Transverse colon (tissue), 3 donors: ENCODE results near the gene TOE1.

ENCODE experiments used
- POLR2A ChIP-seq: fragments of 450-650 bp; IDR thresholded peaks from one replicate; pipeline ENCODE4 v1.6.1; 2016; ENCODE audit warnings: antibody characterized with exemption, mild to moderate bottlenecking, moderate library complexity
- TF ChIP-seq, protein P1 (sequence below), 5 experiments: fragments of 200-600 bp in 3 of 5; fragments of 450-650 bp in 2 of 5; sonication (generic) in 3 of 5; IDR thresholded peaks; 1 replicate in 2 of 5; 2 replicates in 3 of 5; pipeline ENCODE4 v1.5.1; 2016 to 2017; ENCODE audit warnings: antibody characterized with exemption in 5 of 5, inconsistent platforms in 3 of 5, mild to moderate bottlenecking in 2 of 5, moderate library complexity in 1 of 5

DNA sequence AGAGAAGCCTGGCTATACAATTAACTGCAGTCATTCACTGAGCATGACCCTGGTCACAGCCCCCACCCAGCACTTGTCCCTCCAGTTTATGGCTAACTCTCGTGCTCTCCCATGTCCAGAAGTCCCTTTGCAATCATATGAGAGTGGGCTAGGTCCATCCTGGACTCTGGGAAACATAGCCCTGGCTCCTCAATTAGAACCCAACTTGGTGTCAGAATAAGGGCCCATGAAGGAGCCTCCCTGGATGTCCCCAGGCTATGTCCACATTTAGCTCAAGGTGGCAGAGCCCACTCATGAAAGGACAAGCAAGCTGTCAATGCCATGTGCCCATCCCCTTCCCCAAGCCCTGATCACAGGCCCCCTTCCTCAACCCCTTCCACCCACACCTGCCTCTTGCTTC lies 40.7 kb upstream of the TOE1 start:
- no peak for TF ChIP-seq POLR2A
- TF ChIP-seq, protein P1, sequence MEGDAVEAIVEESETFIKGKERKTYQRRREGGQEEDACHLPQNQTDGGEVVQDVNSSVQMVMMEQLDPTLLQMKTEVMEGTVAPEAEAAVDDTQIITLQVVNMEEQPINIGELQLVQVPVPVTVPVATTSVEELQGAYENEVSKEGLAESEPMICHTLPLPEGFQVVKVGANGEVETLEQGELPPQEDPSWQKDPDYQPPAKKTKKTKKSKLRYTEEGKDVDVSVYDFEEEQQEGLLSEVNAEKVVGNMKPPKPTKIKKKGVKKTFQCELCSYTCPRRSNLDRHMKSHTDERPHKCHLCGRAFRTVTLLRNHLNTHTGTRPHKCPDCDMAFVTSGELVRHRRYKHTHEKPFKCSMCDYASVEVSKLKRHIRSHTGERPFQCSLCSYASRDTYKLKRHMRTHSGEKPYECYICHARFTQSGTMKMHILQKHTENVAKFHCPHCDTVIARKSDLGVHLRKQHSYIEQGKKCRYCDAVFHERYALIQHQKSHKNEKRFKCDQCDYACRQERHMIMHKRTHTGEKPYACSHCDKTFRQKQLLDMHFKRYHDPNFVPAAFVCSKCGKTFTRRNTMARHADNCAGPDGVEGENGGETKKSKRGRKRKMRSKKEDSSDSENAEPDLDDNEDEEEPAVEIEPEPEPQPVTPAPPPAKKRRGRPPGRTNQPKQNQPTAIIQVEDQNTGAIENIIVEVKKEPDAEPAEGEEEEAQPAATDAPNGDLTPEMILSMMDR (IDR thresholded peaks at IDR 0.05), result no peak
